Measurements from ENCODE around the gene TBL1X. TPM values are rescaled to one million over a fixed set of nuclear protein-coding genes. Genes with fewer than 3 reads are reported as not detected.

Gene TBL1X
- total and polyA plus RNA-seq, 2 of the 8 experiments (the other 6 are each of a cell fraction or from before 2014, with no cell fraction given): 13.3 to 25.6 TPM

- Histone ChIP-seq H2BK5ac (ENCODE audit: low read depth, low read length) (no peak overlapping the region), H3K36me3 (ENCODE audit: control insufficient read depth in 2 of 4, insufficient read depth in 4 of 4, low read length in 3 of 4) (no peaks in the 10 kb centered on the region; a peak in 1 of 8 replicates), H3K4ac (replicated peaks; ENCODE audit: insufficient read length, low read depth, low read length) (no peak overlapping the region), H4K5ac (ENCODE audit: insufficient read length, low read depth, low read length) (no peak overlapping the region), H3K23me2 (ENCODE audit: low read depth, low read length) (no peaks in the 10 kb centered on the region), H3K79me1 (ENCODE audit: low read depth, low read length) (no peaks in the 10 kb centered on the region), H3K27me3 (replicated peaks in 1 of 4; ENCODE audit: control insufficient read depth in 3 of 4, extremely low read depth in 1 of 4, insufficient read depth in 3 of 4, low read length in 3 of 4) (no peaks in the 10 kb centered on the region), H3K4me3 (ENCODE audit: extremely low read depth in 1 of 4, insufficient read depth in 2 of 4, low read depth in 3 of 4, low read length in 4 of 4) (no peak overlapping the region), H4K20me1 (replicated peaks in 1 of 2; ENCODE audit: control insufficient read depth in 1 of 2, insufficient read depth in 2 of 2, low read length in 2 of 2) (peaks cover 0 to 2% of the 10 kb centered on the region in 2 experiments), H2AFZ (ENCODE audit: low read length) (no peak overlapping the region), H3K79me2 (ENCODE audit: control insufficient read depth in 1 of 2, insufficient read depth in 2 of 2, low read length in 2 of 2) (no peaks in the 10 kb centered on the region), H3K18ac (ENCODE audit: extremely low read depth, low read length) (no peak overlapping the region), H4K91ac (replicated peaks; ENCODE audit: insufficient read length, low read length) (no peak overlapping the region), H3K9ac (replicated peaks in 1 of 4; ENCODE audit: extremely low read depth in 1 of 4, low read depth in 3 of 4, low read length in 3 of 4) (no peak overlapping the region), H2AK5ac (ENCODE audit: low read depth, low read length) (no peak overlapping the region), H3K4me2 (ENCODE audit: insufficient read depth in 1 of 2, low read depth in 2 of 2, low read length in 2 of 2) (no peak overlapping the region), H3K9me3 (ENCODE audit: insufficient read depth in 2 of 2, low read depth in 1 of 2, low read length in 1 of 2) (no peaks in the 10 kb centered on the region), H3K27ac (ENCODE audit: low read depth, low read length) (no peak overlapping the region), H2BK120ac (replicated peaks; ENCODE audit: low read depth, low read length) (no peak overlapping the region), H3K56ac (replicated peaks; ENCODE audit: insufficient read length, low read depth, low read length) (no peak overlapping the region), H3K23ac (ENCODE audit: insufficient read length) (no peak overlapping the region), H2BK12ac (ENCODE audit: low read depth, low read length) (no peak overlapping the region), H3K14ac (ENCODE audit: insufficient read length) (no peak overlapping the region), H3K4me1 (replicated peaks in 1 of 4; ENCODE audit: control insufficient read depth in 3 of 4, insufficient read depth in 4 of 4, low read length in 3 of 4) (no peaks in the 10 kb centered on the region), H2BK15ac (ENCODE audit: low read length) (no peak overlapping the region), H2BK20ac (ENCODE audit: low read length) (no peak overlapping the region), H4K8ac (ENCODE audit: extremely low read depth, insufficient read depth, low read length) (no peak overlapping the region)
- FAIRE-seq: no peak
- ChIA-PET POLR2A (ENCODE audit: partially characterized antibody) (no interaction called here), CTCF (ENCODE audit: partially characterized antibody) (interaction anchor here (1.4 kb wide), 1 partner anchor 10 kb away, joined by 3 read pairs; no protein-coding TSS in a partner anchor)
- no peak for TF ChIP-seq EGR1 (IDR thresholded peaks at IDR 0.05; ENCODE audit: borderline replicate concordance, low read depth, low read length)
- no peak for TF ChIP-seq RFX5 (IDR thresholded peaks at IDR 0.05; ENCODE audit: borderline replicate concordance, low read depth, low read length)
- TF ChIP-seq SRF (IDR thresholded peaks at IDR 0.05; ENCODE audit: low read depth, low read length): no peak
- no peak for TF ChIP-seq KDM4A (IDR thresholded peaks at IDR 0.05; ENCODE audit: low read depth, low read length, severe bottlenecking)
- no peak for TF ChIP-seq HDAC2 (IDR thresholded peaks at IDR 0.05; ENCODE audit: borderline replicate concordance in 1 of 2, low read depth in 2 of 2, low read length in 2 of 2)
- no peak for TF ChIP-seq SUZ12 (IDR thresholded peaks at IDR 0.05; ENCODE audit: low read length)
- TF ChIP-seq FOSL1 (IDR thresholded peaks at IDR 0.05; ENCODE audit: insufficient read depth, low read depth, low read length): no peak
- no peak for TF ChIP-seq TAF7 (optimal IDR thresholded peaks at IDR 0.05; ENCODE audit: borderline replicate concordance, low read depth, low read length)
- TF ChIP-seq SIN3A (conservative IDR thresholded peaks at IDR 0.05 in 1 of 2, IDR thresholded peaks at IDR 0.05 in 1 of 2; ENCODE audit: low read depth in 1 of 2, low read length in 2 of 2): no peak
- TF ChIP-seq HDAC6 (IDR thresholded peaks at IDR 0.05; ENCODE audit: low read depth, low read length): no peak
- no peak for TF ChIP-seq TCF12 (IDR thresholded peaks at IDR 0.05; ENCODE audit: low read depth, low read length)
- WGBS, 2 experiments (ENCODE audit: extremely low coverage in 1 of 2, insufficient coverage in 1 of 2, insufficient read length in 1 of 2, insufficient replicate concordance in 2 of 2, low coverage in 1 of 2, low lambda C conversion rate in 2 of 2, missing lambda C conversion rate in 1 of 2): 95% methylated on average over 3 of the region's 3 CpGs; no CpG with 5 or more reads in 1 of the 2 experiments
- no peak for DNase-seq (ENCODE audit: low read depth in 1 of 2, low spot score in 2 of 2)
Measured at GRCh38 chrX:9650091-9650490, 185.2 kb downstream of the TBL1X start.

Data from H1 (cell line).